HG03442 (cell line): Measurements from ENCODE around the gene CCDC172.

ENCODE experiments used
- ATAC-seq: cut with Tn5 transposase; IDR thresholded peaks from one replicate; pipeline ENCODE4 v1.9.1; 2021; ENCODE audit warnings: mild to moderate bottlenecking, moderate library complexity; ENCODE audit not compliant: unreplicated experiment

Gene CCDC172, protein sequence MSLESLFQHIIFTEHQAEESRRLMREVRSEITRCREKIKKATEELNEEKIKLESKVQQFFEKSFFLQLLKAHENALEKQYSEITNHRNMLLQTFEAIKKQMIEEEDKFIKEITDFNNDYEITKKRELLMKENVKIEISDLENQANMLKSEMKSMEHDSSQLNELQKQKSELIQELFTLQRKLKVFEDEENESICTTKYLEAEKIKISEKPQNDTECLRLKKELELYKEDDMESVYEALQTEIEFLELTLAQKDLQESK

DNA sequence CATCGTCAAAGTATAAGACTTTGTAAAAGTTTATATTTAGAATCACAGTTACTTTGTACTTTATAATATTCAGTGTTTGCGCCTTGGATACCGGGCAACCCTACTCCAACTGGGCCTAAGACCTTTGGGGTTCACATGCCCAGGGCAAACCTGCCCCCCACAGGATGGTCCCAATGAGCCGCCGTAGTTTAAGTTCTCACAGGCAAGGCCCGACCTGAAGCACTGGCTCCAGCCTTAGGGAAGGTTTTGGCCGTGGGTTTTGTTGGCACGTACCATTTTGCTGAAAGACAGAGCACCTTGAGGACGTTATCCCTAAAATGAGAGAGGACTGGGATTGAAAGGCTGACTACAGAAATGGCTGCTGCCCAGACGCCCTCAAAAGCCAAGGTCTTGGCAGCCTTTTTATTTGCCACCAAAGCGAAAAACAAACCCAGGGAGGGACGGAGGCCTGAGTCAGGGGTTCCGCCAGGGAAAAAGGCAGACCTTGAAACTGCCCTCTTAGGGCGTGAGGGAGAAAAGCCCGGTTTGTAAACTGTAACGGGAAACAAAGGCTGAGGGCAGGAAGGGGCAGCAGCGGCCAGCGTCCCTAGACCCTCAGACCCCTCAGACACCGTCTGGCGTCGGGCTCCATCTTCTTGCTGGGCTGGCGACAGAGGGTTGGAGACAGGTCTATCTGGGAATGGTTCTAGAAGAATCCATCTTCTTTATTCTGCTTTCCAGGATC, at the start of gene CCDC172:
TSS of gene CCDC172 (plus strand) at position 222 of the 724 bp plus-strand sequence. CDS start 564 bp downstream, outside the sequence.
- no peak for ATAC-seq

- ATAC-seq, result no peak
These were observed 47.3 kb upstream of the CCDC172 start for GRCh38 chr10:116276981-116277380.

- ATAC-seq, result no peak
These were observed 45.4 kb upstream of the CCDC172 start for GRCh38 chr10:116278846-116279245.

DNA sequence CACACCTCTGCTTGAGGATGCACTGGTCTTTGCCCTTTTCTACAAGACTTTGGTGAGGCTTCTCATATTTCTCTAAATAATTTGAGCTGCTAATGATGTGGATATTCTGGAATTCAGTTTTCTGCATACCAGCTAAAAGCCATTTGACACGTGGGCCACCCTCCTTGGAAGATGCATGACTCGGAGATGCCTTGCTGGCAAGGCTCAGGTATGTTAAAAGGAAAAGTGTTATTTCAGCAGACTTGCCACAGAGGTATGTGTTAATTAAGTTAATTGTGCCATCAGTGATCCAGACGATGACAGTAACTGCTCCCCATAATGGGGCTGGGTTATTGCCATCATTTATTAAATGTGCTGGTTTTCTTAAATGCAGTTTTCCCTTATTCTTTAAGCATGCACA, 42.5 kb upstream of the CCDC172 start:
- ATAC-seq, result no peak

DNA sequence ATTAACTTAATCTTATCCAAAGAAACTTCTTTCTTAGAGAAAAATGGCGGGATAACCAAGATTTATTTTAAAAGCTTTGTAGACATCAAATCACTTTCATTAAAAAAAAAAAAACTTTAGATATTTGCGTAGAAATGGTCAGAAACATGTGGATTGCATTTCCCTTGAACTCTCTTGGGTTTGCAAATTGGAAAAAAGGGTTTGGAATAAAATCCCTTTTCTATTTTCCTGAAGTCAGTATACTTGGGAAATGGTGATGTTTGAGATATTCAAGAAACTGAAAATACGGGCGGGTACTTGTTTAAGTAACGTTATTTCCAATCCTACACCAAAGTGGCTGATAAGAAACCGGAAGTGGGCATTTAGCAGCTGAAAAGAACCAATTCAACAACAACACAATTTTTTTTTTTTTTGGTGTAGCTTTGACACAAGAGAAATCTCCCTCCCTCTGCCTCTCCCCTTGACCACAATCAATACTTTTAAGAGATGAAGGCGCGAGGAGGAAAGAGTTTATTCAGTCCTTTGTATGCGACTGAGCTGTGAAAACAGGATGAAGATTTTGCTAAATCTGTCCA, 37.5 kb upstream of the CCDC172 start:
- ATAC-seq, result no peak

DNA sequence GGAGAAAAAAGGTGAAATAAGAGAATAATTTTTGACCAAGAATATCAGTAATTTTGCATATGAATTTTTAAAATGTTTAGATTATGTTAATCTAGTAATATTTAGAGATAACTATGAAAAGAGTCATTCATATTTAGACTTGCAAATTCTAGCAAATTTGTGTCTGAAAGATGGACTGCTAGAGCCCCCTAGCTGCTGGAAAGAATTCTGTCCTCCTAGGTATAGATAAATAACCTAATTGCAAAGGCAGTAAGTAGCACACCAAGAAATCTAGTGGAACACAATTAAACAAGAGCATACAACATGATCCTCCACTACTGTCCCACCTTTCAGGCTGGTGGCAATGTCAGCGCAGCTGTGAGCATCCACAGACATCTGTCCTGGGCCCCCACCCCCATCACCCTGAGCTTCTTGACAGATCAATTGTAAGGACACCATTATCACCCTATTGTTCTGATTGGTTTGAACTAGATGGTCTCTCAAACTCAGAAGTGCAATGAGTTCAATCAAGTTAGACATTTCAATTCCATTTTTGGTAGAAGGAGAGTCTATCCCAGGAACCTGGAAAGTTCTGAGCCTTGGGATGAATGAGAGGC, 36.2 kb upstream of the CCDC172 start:
- ATAC-seq, result peak; percentile 64

GRCh38 chr10:116289652-116290051, 34.6 kb upstream of the CCDC172 start:
- no peak for ATAC-seq

DNA sequence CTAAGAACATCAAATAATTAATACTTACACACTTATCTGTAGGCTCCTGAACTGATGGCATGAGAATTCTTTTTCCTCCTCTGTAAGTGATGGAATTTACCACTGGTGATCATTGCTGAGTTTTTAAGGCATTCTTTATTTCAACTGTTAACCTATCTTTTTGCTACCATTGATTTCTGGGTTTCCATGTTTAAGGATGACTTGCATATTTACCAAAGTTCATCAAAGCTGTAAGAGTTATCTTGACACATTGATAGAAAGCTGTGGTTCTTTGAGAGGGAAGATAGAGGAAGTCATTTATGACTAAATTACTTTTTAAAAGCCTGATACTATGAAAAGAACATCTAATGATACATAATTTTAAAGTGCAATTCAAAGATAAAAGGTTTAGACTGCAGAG, 31.8 kb upstream of the CCDC172 start:
- no peak for ATAC-seq

- no peak for ATAC-seq
These were observed 27.9 kb upstream of the CCDC172 start for GRCh38 chr10:116296291-116296721.

- no peak for ATAC-seq
These were observed 25.7 kb upstream of the CCDC172 start for GRCh38 chr10:116298586-116298985.

DNA sequence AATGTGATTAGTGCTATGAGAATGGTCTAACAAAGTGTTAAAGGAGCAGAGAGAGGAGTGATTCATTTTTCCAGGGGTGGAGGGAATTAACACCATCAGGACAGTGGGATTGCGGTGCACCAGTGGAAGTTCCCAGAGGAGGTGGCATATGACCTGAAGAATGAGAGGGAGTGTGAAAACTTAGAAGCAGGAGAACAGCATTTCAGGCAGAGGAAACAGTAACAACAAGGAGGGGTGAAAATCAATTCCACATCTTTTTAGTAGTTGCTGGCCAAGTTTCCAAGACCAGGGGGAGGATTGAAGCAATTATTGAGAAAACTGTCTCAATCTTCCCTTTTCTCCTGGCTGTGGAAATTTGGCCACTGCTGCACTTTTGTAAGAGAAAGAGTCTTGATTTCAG, 23.7 kb upstream of the CCDC172 start:
- no peak for ATAC-seq

DNA sequence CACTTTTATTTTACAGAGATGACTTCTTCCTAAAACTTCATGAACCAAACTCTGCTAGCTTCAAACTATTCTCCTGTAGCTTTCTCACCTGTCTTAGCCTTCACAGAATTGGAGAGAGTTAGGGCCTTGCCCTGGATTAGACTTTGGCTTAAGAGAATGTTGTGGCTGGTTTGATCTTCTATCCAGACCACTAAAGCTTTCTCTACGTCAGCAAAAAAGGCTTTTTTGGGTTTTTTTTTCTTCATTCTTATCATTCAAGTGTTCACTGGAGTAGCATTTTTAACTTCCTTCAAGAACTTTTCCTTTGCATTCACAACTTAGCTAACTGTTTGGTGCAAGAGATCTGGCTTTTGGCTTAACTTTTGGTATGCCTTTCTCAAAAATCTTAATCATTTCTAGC, 19.3 kb upstream of the CCDC172 start:
- ATAC-seq, result no peak

DNA sequence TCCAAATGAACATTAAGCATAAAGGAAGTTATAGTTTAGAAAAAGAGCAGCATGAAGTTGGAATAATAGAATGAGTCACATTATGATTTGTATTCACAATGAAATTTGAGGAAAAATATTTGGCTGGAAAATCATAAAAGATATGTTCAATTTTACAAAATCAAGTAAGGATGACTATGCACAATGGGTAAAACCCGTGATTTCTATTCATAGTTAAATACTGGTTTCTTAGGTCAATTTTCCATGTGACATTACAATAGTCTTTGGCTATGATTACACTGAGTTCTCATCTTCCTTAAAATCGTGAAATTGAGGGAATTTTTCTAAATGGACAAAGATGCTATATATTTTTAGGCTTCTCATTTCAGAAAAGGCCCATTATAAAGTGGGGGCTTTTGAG, 17.4 kb upstream of the CCDC172 start:
- no peak for ATAC-seq

- ATAC-seq, result no peak
These were observed 16.8 kb upstream of the CCDC172 start for GRCh38 chr10:116307455-116307854.

- no peak for ATAC-seq
These were observed 13.2 kb upstream of the CCDC172 start for GRCh38 chr10:116311016-116311415.

GRCh38 chr10:116311706-116312490, 12.3 kb upstream of the CCDC172 start:
- no peak for ATAC-seq

GRCh38 chr10:116312548-116312947, 11.7 kb upstream of the CCDC172 start:
- ATAC-seq, result no peak

DNA sequence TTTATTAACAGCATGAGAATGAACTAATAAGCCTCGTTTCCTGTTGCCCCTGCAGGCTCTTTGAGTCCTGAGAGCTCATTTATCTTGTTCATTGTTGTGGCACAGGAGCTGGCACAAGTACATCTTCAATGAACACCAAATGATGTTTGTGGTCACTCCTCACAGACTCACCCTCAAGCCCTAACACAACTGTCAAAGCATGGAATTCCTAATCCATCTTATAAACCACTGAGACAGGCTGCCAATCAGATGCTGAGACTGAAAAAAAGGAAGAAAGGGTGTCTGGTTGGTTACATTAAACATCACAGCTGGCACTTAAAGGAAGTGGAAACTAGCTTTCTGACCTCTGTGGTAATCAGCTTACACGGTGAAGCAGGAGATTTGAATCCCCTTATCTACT, 7.7 kb upstream of the CCDC172 start:
- peak; percentile 58 for ATAC-seq

GRCh38 chr10:116324951-116325635, 845 bp downstream of the CCDC172 start:
- no peak for ATAC-seq

- no peak for ATAC-seq
These were observed 1.7 kb downstream of the CCDC172 start for GRCh38 chr10:116325987-116326386.
